GM12891 (cell line): ENCODE results near the gene PPP1R1B.

ENCODE experiments used
- PAX5 ChIP-seq: IDR thresholded peaks from 2 replicates; pipeline ENCODE4 v1.6.1; 2011; ENCODE audit warnings: low read length, moderate library complexity, mild to moderate bottlenecking; ENCODE audit not compliant: insufficient read depth, severe bottlenecking
- POLR2A ChIP-seq: IDR thresholded peaks from 2 replicates; pipeline ENCODE4 v1.6.1; 2011; ENCODE audit warnings: low read depth, low read length, control low read depth
- POLR2AphosphoS5 ChIP-seq: IDR thresholded peaks from 2 replicates; pipeline ENCODE4 v1.6.1; 2011; ENCODE audit warnings: low read depth, low read length, control low read depth
- POU2F2 ChIP-seq: IDR thresholded peaks from 2 replicates; pipeline ENCODE4 v1.6.1; 2011; ENCODE audit warnings: low read depth, mild to moderate bottlenecking, control low read depth, low read length, moderate library complexity
- SPI1 ChIP-seq: IDR thresholded peaks from 2 replicates; pipeline ENCODE4 v1.6.1; 2011; ENCODE audit warnings: low read depth, low read length, control low read depth
- TAF1 ChIP-seq: IDR thresholded peaks from 2 replicates; pipeline ENCODE4 v1.6.1; 2011; ENCODE audit warnings: low read depth, low read length, control low read depth

DNA sequence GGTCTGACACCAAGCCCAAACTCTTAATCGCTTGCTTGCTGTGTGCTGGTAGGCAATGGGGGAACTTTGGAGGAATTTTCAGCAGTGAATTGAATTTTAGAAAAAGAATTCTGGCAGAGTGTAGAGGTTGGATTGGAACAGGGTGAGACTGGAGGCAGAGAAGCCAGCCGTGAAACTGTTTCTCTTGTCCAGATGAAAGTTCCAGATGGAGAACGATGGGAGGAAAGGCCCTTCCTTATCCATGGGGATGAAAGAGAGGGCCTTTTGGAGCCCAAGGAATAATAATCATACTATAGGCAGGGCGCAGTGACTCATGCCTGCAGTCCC, 45.0 kb upstream of the PPP1R1B start:
- TF ChIP-seq POLR2AphosphoS5 (no peak), POLR2A (no peak), TAF1 (no peak), PAX5 (no peak), POU2F2 (no peak), SPI1 (no peak)
